ENCODE results near the gene OR2A7.
"Not testable (repeated sequence)": the region's sequence is repeated elsewhere in the genome, so short reads cannot be mapped to it uniquely, and the experiment has no call there.

DNA sequence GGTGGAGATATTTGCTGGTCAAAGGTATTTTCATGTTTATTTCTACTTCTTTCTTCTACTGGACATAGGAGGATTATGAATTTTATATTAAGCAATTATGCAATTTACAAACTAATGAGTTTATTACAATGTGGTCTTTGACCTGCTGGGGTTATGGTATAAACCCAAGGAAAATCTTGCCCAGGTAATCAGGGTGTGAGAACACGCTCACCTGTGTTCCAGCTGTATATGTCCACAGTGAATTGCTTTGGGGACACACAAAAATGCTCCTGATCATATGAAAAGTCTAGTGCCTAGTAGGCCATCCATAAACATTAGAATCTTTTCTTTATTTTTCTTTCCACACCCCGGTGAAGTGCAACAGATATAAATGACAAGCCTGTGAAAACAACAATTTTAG, 25.2 kb downstream of the OR2A7 start, which contains the start of gene OR2A42:
- not testable (repeated sequence) for TF ChIP-seq POLR2A (IDR thresholded peaks at IDR 0.05)
- TF ChIP-seq, protein P1, sequence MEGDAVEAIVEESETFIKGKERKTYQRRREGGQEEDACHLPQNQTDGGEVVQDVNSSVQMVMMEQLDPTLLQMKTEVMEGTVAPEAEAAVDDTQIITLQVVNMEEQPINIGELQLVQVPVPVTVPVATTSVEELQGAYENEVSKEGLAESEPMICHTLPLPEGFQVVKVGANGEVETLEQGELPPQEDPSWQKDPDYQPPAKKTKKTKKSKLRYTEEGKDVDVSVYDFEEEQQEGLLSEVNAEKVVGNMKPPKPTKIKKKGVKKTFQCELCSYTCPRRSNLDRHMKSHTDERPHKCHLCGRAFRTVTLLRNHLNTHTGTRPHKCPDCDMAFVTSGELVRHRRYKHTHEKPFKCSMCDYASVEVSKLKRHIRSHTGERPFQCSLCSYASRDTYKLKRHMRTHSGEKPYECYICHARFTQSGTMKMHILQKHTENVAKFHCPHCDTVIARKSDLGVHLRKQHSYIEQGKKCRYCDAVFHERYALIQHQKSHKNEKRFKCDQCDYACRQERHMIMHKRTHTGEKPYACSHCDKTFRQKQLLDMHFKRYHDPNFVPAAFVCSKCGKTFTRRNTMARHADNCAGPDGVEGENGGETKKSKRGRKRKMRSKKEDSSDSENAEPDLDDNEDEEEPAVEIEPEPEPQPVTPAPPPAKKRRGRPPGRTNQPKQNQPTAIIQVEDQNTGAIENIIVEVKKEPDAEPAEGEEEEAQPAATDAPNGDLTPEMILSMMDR (IDR thresholded peaks at IDR 0.05 in 4 of 5, conservative IDR thresholded peaks at IDR 0.05 in 1 of 5): not testable (repeated sequence)

Data from gastrocnemius medialis (tissue), 4 donors.